RPMI7951 (cell line): Measurements from ENCODE around the gene JPT1. TPM values are rescaled to one million over a fixed set of nuclear protein-coding genes. Genes with fewer than 3 reads are reported as not detected.

Source experiments
- DNase-seq: peaks from one replicate; pipeline ENCODE4 v3.0.0-alpha.2; 2012; ENCODE audit warnings: low read depth
- total RNA-seq: library from RNA; depleted of rRNA; stranded (reverse); fragments of >200 nt; shearing (Covaris generic); gene quantifications from 2 replicates; pipeline ENCODE4 v1.2.3, GENCODE V29; 2014

JPT1 gene
- total RNA-seq, 1 experiment from 2014 or later, result 281 TPM

- no peak for DNase-seq
Observed at GRCh38 chr17:75105126-75106080, 48.9 kb downstream of the JPT1 start.

- DNase-seq, result no peak
Observed at GRCh38 chr17:75103601-75104554, 50.4 kb downstream of the JPT1 start.

- DNase-seq, result no peak
Observed at GRCh38 chr17:75102385-75102821, 51.9 kb downstream of the JPT1 start.

- no peak for DNase-seq
Observed at GRCh38 chr17:75099881-75100595, 54.3 kb downstream of the JPT1 start.

- no peak for DNase-seq
Observed at GRCh38 chr17:75098861-75099260, 55.5 kb downstream of the JPT1 start.

- no peak for DNase-seq
Observed at GRCh38 chr17:75097865-75098264, 56.4 kb downstream of the JPT1 start.

GRCh38 chr17:75096082-75096625 lies 58.2 kb downstream of the JPT1 start:
- peak; percentile 81 for DNase-seq

GRCh38 chr17:75094871-75095399 lies 59.4 kb downstream of the JPT1 start:
- DNase-seq, result no peak

GRCh38 chr17:75093548-75094158 lies 60.7 kb downstream of the JPT1 start:
- no peak for DNase-seq

GRCh38 chr17:75091855-75092327 lies 62.4 kb downstream of the JPT1 start:
- no peak for DNase-seq

- DNase-seq, result no peak
Observed at GRCh38 chr17:75090871-75091854, 63.1 kb downstream of the JPT1 start.

- DNase-seq, result peak; percentile 54
Observed at GRCh38 chr17:75088465-75089417, 65.6 kb downstream of the JPT1 start.

GRCh38 chr17:75087558-75088453 lies 66.5 kb downstream of the JPT1 start, which contains the start of gene SLC16A5:
Gene SLC16A5, plus strand, starts transcription at chr17:75087954. Its CDS starts 5,683 bp downstream, at chr17:75093637.
- peak; percentile 92 for DNase-seq

GRCh38 chr17:75087182-75087557 lies 67.1 kb downstream of the JPT1 start:
- DNase-seq, result no peak

- DNase-seq, result no peak
Observed at GRCh38 chr17:75086496-75087181, 67.7 kb downstream of the JPT1 start.
